Panc1 (cell line): ENCODE data around the gene BMP2K.
"Not testable (repeated sequence)": the region's sequence is repeated elsewhere in the genome, so short reads cannot be mapped to it uniquely, and the experiment has no call there.

ENCODE experiments used
- POLR2AphosphoS5 ChIP-seq: IDR thresholded peaks from 2 replicates; pipeline ENCODE4 v1.6.1; 2012; ENCODE audit warnings: mild to moderate bottlenecking, low read depth, low read length, moderate library complexity
- SIN3A ChIP-seq: IDR thresholded peaks from 2 replicates; pipeline ENCODE4 v1.6.1; 2012; ENCODE audit warnings: low read depth, mild to moderate bottlenecking, low read length, moderate library complexity, borderline replicate concordance; ENCODE audit not compliant: insufficient read depth
- TCF7L2 ChIP-seq: IDR thresholded peaks from 2 replicates; pipeline ENCODE4 v1.6.1; 2011; ENCODE audit warnings: mild to moderate bottlenecking, low read depth, low read length, inconsistent platforms
- TF ChIP-seq, protein P1 (sequence below): fragments of 450-650 bp; IDR thresholded peaks from 2 replicates; pipeline ENCODE4 v1.5.1; 2017; ENCODE audit warnings: mild to moderate bottlenecking
- TF ChIP-seq, protein P2 (sequence below), 2 experiments: IDR thresholded peaks; 2 replicates each; pipeline ENCODE4 v1.6.1; 2011 to 2012; ENCODE audit warnings: low read depth in 2 of 2, control low read depth in 1 of 2, low read length in 1 of 2, mild to moderate bottlenecking in 1 of 2, moderate library complexity in 1 of 2; ENCODE audit not compliant: insufficient read depth in 1 of 2

DNA sequence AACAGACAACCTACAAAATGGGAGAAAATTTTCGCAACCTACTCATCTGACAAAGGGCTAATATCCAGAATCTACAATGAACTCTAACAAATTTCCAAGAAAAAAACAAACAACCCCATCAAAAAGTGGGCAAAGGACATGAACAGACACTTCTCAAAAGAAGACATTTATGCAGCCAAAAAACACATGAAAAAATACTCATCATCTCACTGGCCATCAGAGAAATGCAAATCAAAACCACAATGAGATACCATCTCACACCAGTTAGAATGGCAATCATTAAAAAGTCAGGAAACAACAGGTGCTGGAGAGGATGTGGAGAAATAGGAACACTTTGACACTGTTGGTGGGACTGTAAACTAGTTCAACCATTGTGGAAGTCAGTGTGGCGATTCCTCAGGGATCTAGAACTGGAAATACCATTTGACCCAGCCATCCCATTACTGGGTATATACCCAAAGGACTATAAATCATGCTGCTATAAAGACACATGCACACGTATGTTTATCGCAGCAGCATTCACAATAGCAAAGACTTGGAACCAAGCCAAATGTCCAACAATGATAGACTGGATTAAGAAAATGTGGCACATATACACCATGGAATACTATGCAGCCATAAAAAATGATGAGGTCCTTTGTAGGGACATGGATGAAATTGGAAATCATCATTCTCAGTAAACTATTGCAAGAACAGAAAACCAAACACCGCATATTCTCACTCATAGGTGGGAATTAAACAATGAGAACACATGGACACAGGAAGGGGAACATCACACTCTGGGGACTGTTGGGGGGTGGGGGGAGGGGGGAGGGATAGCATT is 19.7 kb downstream of the BMP2K start:
- TF ChIP-seq POLR2AphosphoS5, SIN3A, TCF7L2: not testable (repeated sequence)
- TF ChIP-seq, protein P1, sequence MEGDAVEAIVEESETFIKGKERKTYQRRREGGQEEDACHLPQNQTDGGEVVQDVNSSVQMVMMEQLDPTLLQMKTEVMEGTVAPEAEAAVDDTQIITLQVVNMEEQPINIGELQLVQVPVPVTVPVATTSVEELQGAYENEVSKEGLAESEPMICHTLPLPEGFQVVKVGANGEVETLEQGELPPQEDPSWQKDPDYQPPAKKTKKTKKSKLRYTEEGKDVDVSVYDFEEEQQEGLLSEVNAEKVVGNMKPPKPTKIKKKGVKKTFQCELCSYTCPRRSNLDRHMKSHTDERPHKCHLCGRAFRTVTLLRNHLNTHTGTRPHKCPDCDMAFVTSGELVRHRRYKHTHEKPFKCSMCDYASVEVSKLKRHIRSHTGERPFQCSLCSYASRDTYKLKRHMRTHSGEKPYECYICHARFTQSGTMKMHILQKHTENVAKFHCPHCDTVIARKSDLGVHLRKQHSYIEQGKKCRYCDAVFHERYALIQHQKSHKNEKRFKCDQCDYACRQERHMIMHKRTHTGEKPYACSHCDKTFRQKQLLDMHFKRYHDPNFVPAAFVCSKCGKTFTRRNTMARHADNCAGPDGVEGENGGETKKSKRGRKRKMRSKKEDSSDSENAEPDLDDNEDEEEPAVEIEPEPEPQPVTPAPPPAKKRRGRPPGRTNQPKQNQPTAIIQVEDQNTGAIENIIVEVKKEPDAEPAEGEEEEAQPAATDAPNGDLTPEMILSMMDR, result not testable (repeated sequence)
- TF ChIP-seq, protein P2, sequence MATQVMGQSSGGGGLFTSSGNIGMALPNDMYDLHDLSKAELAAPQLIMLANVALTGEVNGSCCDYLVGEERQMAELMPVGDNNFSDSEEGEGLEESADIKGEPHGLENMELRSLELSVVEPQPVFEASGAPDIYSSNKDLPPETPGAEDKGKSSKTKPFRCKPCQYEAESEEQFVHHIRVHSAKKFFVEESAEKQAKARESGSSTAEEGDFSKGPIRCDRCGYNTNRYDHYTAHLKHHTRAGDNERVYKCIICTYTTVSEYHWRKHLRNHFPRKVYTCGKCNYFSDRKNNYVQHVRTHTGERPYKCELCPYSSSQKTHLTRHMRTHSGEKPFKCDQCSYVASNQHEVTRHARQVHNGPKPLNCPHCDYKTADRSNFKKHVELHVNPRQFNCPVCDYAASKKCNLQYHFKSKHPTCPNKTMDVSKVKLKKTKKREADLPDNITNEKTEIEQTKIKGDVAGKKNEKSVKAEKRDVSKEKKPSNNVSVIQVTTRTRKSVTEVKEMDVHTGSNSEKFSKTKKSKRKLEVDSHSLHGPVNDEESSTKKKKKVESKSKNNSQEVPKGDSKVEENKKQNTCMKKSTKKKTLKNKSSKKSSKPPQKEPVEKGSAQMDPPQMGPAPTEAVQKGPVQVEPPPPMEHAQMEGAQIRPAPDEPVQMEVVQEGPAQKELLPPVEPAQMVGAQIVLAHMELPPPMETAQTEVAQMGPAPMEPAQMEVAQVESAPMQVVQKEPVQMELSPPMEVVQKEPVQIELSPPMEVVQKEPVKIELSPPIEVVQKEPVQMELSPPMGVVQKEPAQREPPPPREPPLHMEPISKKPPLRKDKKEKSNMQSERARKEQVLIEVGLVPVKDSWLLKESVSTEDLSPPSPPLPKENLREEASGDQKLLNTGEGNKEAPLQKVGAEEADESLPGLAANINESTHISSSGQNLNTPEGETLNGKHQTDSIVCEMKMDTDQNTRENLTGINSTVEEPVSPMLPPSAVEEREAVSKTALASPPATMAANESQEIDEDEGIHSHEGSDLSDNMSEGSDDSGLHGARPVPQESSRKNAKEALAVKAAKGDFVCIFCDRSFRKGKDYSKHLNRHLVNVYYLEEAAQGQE (IDR thresholded peaks at IDR 0.05; ENCODE audit: insufficient read depth in 1 of 2, low read depth in 2 of 2, low read length in 1 of 2), result not testable (repeated sequence)
